ENCODE results near the gene PIP5K1C. TPM values are rescaled to one million over a fixed set of nuclear protein-coding genes. Genes with fewer than 3 reads are reported as not detected.

PIP5K1C gene
- total and polyA plus RNA-seq, 9 of the 15 experiments (the other 6 are each of a cell fraction or from before 2014, with no cell fraction given) = 0.38 to 22.1 (median 4.1) TPM

GRCh38 chr19:3604987-3605343 is 95.3 kb downstream of the PIP5K1C start (continued):
- peak; percentile 57; the same call in 1 of the 2 replicates for TF ChIP-seq TFAP4 (CRISPR knock-in tag; IDR thresholded peaks at IDR 0.05; ENCODE audit: borderline replicate concordance)
- TF ChIP-seq CREB3 (tag; conservative IDR thresholded peaks at IDR 0.05; ENCODE audit: low read depth) = no peak
- TF ChIP-seq PTBP1 (IDR thresholded peaks at IDR 0.05; ENCODE audit: low read depth, low read length) = no peak
- no peak for TF ChIP-seq ZSCAN32 (CRISPR knock-in tag; IDR thresholded peaks at IDR 0.05)
- TF ChIP-seq UBTF (IDR thresholded peaks at IDR 0.05; ENCODE audit: borderline replicate concordance in 1 of 2, low read depth in 2 of 2, low read length in 2 of 2) = no peak
- TF ChIP-seq E2F8 (IDR thresholded peaks at IDR 0.05; ENCODE audit: low read depth, partially characterized antibody) = no peak
- no peak for TF ChIP-seq ZNF561 (CRISPR knock-in tag; conservative IDR thresholded peaks at IDR 0.05)
- no peak for TF ChIP-seq RBM15 (IDR thresholded peaks at IDR 0.05; ENCODE audit: insufficient read depth, low read length)
- no peak for TF ChIP-seq CXXC5 (CRISPR knock-in tag; IDR thresholded peaks at IDR 0.05)
- no peak for TF ChIP-seq BACH1 (tag; IDR thresholded peaks at IDR 0.05)
- no peak for TF ChIP-seq KDM1A (IDR thresholded peaks at IDR 0.05)
- TF ChIP-seq ZKSCAN8 (CRISPR knock-in tag; IDR thresholded peaks at IDR 0.05) = no peak
- TF ChIP-seq CGGBP1 (CRISPR knock-in tag; IDR thresholded peaks at IDR 0.05) = no peak
- no peak for TF ChIP-seq CBX5 (IDR thresholded peaks at IDR 0.05; ENCODE audit: borderline replicate concordance, low read depth)
- TF ChIP-seq ZNF354B (CRISPR knock-in tag; IDR thresholded peaks at IDR 0.05) = no peak
- no peak for TF ChIP-seq ZC3H4 (CRISPR knock-in tag; IDR thresholded peaks at IDR 0.05; ENCODE audit: borderline replicate concordance)
- no peak for TF ChIP-seq ZNF668 (CRISPR knock-in tag; IDR thresholded peaks at IDR 0.05)
- TF ChIP-seq POLR3G (IDR thresholded peaks at IDR 0.05; ENCODE audit: extremely low read depth, insufficient read length, insufficient replicate concordance) = no peak
- no peak for TF ChIP-seq ZBTB12 (CRISPR knock-in tag; IDR thresholded peaks at IDR 0.05)
- TF ChIP-seq SIRT6 (IDR thresholded peaks at IDR 0.05; ENCODE audit: low read depth, low read length) = no peak
